ENCODE data around the gene ZC3H10.
A peak's percentile ranks its signal among the peaks of the same experiment; 100 is the strongest.

The ZC3H10 gene

DNA sequence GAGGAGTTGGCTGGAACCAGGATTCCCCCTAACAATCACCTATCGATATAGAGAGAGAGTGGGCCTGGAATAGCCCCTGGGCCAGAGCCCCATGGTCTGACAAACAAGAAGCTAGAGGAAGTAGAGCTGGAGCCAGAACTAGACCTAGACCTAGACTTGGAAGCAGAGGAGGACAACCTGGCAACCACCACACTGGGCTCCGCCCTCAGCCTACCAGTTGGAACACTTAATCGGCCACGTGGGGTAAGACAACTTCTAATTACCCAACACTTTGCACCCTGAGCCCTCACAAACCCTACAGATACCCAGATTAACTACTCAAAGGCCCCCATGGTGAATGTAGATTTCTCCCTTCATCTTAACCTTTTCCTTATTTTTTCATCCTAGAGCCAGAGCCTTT lies 18.3 kb upstream of the ZC3H10 start:
- DNase-seq (ENCODE audit: insufficient read length, low spot score) (no peak), FAIRE-seq (no peak)
- TF ChIP-seq POLR2A (IDR thresholded peaks at IDR 0.05; ENCODE audit: low read depth, low read length) (no peak), PAX5 (IDR thresholded peaks at IDR 0.05; ENCODE audit: insufficient read depth, low read length, severe bottlenecking) (no peak), SPI1 (IDR thresholded peaks at IDR 0.05; ENCODE audit: low read depth, low read length) (no peak), POLR2AphosphoS5 (IDR thresholded peaks at IDR 0.05; ENCODE audit: low read depth, low read length) (no peak), POU2F2 (IDR thresholded peaks at IDR 0.05; ENCODE audit: low read depth, low read length) (no peak), TAF1 (IDR thresholded peaks at IDR 0.05; ENCODE audit: low read depth, low read length) (no peak)

DNA sequence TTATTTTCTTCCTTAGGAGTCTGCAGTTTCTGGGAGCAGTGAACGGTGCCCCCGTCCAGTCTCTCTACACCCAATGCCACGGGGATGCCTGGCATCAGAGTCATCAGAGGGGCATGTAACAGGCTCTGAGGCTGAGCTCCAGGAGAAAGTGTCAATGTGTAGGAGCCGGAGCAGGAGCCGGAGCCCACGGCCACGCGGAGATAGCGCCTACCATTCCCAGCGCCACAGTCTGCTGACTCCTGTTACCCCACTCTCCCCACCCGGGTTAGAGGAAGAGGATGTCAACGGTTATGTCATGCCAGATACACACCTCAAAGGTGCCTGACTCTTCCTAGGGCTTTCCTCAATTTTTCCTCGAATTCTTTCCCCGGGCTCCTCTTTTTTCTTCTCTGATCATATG lies 17.0 kb upstream of the ZC3H10 start:
- no peak for TF ChIP-seq TAF1 (IDR thresholded peaks at IDR 0.05; ENCODE audit: low read depth, low read length)
- TF ChIP-seq POLR2AphosphoS5 (IDR thresholded peaks at IDR 0.05; ENCODE audit: low read depth, low read length) = no peak
- no peak for TF ChIP-seq POLR2A (IDR thresholded peaks at IDR 0.05; ENCODE audit: low read depth, low read length)
- no peak for TF ChIP-seq PAX5 (IDR thresholded peaks at IDR 0.05; ENCODE audit: insufficient read depth, low read length, severe bottlenecking)
- no peak for TF ChIP-seq POU2F2 (IDR thresholded peaks at IDR 0.05; ENCODE audit: low read depth, low read length)
- no peak for TF ChIP-seq SPI1 (IDR thresholded peaks at IDR 0.05; ENCODE audit: low read depth, low read length)
- FAIRE-seq = no peak
- no peak for DNase-seq (ENCODE audit: insufficient read length, low spot score)

DNA sequence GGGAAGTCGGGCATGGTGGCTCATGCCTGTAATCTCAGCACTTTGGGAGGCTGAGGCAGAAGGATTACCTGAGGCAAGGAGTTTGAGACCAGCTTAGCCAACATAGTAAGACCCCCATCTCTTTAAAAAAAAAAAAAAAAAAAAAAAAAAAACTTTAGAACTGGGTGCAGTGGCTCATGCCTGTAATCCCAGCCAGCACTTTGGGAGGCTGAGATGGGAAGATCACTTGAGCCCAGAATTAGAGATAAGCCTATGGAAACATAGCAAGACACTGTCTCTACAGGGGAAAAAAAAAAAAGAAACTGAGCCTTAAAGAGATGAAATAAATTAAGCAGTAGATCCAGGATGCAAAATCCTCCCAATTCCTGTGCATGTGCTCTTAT lies 15.4 kb upstream of the ZC3H10 start:
- DNase-seq (ENCODE audit: insufficient read length, low spot score) (no peak), FAIRE-seq (no peak)

DNA sequence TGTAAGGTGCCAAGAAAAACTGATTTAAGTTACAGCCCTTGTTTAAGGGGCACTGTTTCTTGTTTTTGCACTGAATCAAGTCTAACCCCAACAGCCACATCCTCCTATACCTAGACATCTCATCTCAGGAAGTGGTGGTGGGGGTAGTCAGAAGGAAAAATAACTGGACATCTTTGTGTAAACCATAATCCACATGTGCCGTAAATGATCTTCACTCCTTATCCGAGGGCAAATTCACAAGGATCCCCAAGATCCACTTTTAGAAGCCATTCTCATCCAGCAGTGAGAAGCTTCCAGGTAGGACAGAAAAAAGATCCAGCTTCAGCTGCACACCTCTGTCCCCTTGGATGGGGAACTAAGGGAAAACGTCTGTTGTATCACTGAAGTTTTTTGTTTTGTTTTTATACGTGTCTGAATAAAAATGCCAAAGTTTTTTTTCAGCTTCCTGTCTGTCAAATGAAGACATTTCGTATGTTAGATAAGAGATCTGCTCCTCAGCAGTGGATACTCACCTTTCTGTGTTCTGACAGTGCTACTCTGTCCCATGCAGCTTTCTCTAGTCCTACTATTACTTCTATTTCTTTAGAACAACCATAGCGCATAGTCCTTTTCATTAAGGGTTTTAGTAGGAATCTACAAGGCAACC lies 14.9 kb upstream of the ZC3H10 start:
- no peak for DNase-seq (ENCODE audit: insufficient read length, low spot score)
- FAIRE-seq = no peak
- TF ChIP-seq TAF1 (IDR thresholded peaks at IDR 0.05; ENCODE audit: low read depth, low read length) (no peak), POLR2AphosphoS5 (IDR thresholded peaks at IDR 0.05; ENCODE audit: low read depth, low read length) (no peak), POU2F2 (IDR thresholded peaks at IDR 0.05; ENCODE audit: low read depth, low read length) (no peak), SPI1 (IDR thresholded peaks at IDR 0.05; ENCODE audit: low read depth, low read length) (no peak), PAX5 (IDR thresholded peaks at IDR 0.05; ENCODE audit: insufficient read depth, low read length, severe bottlenecking) (no peak), POLR2A (IDR thresholded peaks at IDR 0.05; ENCODE audit: low read depth, low read length) (no peak)

More for the DNA sequence above, 15.4 kb upstream of the ZC3H10 start:
- no peak for TF ChIP-seq POLR2AphosphoS5 (IDR thresholded peaks at IDR 0.05; ENCODE audit: low read depth, low read length)

DNA sequence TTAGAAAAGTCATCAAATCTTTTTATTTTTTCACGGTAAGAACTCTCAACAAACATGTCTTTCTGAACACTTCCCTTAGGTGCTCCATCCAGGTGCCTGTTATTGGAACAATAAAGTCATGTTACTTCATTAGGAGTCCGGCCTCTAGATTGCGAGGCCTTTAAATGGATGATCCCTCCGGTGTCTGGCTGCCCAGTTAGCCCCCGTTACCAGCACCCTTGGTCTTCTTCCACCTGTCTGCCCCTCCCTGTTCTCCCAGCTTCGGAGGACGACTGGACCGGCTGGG lies 14.3 kb upstream of the ZC3H10 start:
- TF ChIP-seq POLR2A (IDR thresholded peaks at IDR 0.05; ENCODE audit: low read depth, low read length) (no peak), POLR2AphosphoS5 (IDR thresholded peaks at IDR 0.05; ENCODE audit: low read depth, low read length) (no peak), PAX5 (IDR thresholded peaks at IDR 0.05; ENCODE audit: insufficient read depth, low read length, severe bottlenecking) (no peak), SPI1 (IDR thresholded peaks at IDR 0.05; ENCODE audit: low read depth, low read length) (no peak), TAF1 (IDR thresholded peaks at IDR 0.05; ENCODE audit: low read depth, low read length) (no peak), POU2F2 (IDR thresholded peaks at IDR 0.05; ENCODE audit: low read depth, low read length) (no peak)
- no peak for DNase-seq (ENCODE audit: insufficient read length, low spot score)
- FAIRE-seq = no peak

DNA sequence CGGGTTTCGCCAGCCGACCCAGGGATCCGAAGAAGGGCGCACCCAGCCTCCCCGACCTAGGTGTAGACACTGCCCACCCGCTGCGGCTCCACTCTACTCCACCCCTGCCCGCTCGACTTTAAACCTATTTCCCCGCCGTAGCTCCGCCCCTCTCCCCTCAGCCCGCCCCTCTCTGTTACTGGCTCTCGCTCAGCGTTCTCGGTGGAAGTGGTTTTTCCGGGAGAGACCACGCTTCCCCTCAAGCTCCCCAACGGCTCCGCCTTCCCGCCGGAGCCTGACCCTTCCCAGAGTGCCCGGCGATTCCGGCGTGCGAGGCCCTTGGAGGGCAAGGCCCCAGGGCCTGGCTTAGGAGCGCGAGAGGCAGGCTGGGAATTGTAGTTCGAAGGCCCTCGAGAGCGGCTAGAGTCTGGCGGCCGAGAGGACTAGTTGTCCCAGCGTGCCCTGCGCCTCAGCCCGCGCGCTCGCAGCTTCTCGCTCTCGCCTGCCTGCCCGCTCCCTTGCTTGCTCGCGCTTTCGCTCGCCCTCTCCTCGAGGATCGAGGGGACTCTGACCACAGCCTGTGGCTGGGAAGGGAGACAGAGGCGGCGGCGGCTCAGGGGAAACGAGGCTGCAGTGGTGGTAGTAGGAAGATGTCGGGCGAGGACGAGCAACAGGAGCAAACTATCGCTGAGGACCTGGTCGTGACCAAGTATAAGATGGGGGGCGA lies 13.8 kb upstream of the ZC3H10 start, which contains the start of gene PA2G4:
PA2G4 (plus strand) TSS at position 451 of the 706 bp plus-strand sequence; CDS start at position 630, 179 bp downstream.
- TF ChIP-seq TAF1 (IDR thresholded peaks at IDR 0.05; ENCODE audit: low read depth, low read length) (no peak), SPI1 (IDR thresholded peaks at IDR 0.05; ENCODE audit: low read depth, low read length) (peak; percentile 36; the same call in 1 of the 2 replicates), POU2F2 (IDR thresholded peaks at IDR 0.05; ENCODE audit: low read depth, low read length) (0 out of 2 replicates have a peak, but pooled peaks have one; percentile 37), PAX5 (IDR thresholded peaks at IDR 0.05; ENCODE audit: insufficient read depth, low read length, severe bottlenecking) (peak; percentile 3), POLR2A (IDR thresholded peaks at IDR 0.05; ENCODE audit: low read depth, low read length) (peak; percentile 67; the same call in 1 of the 2 replicates), POLR2AphosphoS5 (IDR thresholded peaks at IDR 0.05; ENCODE audit: low read depth, low read length) (peak; percentile 72; the same call in 1 of the 2 replicates)
- peak; percentile 97 for DNase-seq (ENCODE audit: insufficient read length, low spot score)
- peak; percentile 95 for FAIRE-seq

DNA sequence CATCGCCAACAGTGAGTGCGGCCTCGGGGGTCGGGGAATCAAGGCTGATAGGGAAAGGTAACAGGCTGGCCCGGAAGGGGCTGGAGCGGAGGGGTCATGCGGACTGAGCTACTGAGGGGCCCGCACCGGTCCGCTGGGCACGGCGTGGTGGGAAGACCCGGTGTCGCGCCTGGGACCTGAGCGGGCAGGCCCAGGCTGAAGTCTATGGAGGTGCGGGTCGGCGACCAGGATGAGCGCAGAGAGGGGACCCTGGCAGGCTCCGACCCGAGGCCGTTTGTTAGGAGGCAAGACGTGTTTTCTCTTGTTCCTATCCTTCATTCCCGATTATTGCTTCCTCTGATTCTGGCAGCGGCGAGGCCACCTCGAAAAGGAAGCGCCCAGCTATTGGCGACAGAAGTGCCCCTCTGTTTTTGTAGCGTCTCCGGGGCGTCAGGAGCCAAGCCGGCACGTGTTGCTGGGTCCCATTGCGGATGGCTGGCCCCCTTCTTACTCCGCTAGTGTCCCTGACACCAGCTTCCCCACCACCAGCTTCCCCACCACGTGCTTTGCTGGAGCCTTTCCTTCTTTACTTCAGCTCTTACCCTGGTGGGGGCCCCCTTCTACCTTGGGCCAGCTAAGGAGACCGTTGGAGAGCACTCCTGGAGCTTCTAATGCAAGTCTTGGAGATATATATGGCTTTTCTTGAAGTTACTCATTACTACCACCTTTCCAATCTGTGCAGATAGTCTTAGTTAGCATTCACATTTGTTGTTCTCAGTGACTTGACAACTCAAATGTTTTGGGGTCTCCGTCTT lies 13.1 kb upstream of the ZC3H10 start:
- FAIRE-seq (no peak), DNase-seq (ENCODE audit: insufficient read length, low spot score) (no peak)
- TF ChIP-seq POLR2A (IDR thresholded peaks at IDR 0.05; ENCODE audit: low read depth, low read length) (no peak), SPI1 (IDR thresholded peaks at IDR 0.05; ENCODE audit: low read depth, low read length) (no peak), PAX5 (IDR thresholded peaks at IDR 0.05; ENCODE audit: insufficient read depth, low read length, severe bottlenecking) (peak; percentile 76)

DNA sequence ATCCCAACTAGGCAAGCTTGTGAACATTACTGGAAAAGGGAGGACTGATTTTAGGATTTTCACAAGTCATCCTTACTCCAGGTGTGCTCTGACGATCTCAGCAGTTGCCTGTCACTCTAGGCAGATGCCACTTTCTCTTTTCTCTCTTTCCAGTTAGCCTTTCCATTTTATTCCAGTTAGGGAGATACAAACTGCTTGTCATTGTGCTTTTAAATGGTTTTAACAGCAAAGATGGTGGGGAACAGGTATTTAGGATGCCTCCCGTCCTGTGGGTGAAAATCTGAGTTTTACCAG lies 12.5 kb upstream of the ZC3H10 start:
- TF ChIP-seq PAX5 (IDR thresholded peaks at IDR 0.05; ENCODE audit: insufficient read depth, low read length, severe bottlenecking) = no peak
- TF ChIP-seq TAF1 (IDR thresholded peaks at IDR 0.05; ENCODE audit: low read depth, low read length) = no peak
- TF ChIP-seq POLR2AphosphoS5 (IDR thresholded peaks at IDR 0.05; ENCODE audit: low read depth, low read length) = no peak
- TF ChIP-seq SPI1 (IDR thresholded peaks at IDR 0.05; ENCODE audit: low read depth, low read length) = no peak
- TF ChIP-seq POLR2A (IDR thresholded peaks at IDR 0.05; ENCODE audit: low read depth, low read length) = no peak
- no peak for TF ChIP-seq POU2F2 (IDR thresholded peaks at IDR 0.05; ENCODE audit: low read depth, low read length)
- peak; percentile 51 for FAIRE-seq

DNA sequence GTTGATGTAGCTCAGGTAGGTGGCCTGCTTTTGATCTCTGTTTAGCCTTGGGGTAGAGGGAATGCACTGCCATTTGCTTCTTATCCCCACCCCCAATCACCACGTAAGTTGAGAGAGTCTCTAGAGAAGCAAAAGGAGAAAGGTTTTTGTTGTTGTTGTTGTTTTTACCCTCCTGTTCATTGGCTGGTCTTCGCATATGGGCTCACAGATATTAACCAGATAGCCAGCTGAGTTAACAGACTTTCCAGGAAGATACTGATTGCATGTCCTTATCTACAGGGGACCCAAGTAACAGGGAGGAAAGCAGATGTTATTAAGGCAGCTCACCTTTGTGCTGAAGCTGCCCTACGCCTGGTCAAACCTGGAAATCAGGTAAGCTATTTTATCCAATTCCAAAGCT lies 10.8 kb upstream of the ZC3H10 start:
- DNase-seq (ENCODE audit: insufficient read length, low spot score) = no peak
- TF ChIP-seq SPI1 (IDR thresholded peaks at IDR 0.05; ENCODE audit: low read depth, low read length) = no peak
- TF ChIP-seq POLR2AphosphoS5 (IDR thresholded peaks at IDR 0.05; ENCODE audit: low read depth, low read length) = no peak
- TF ChIP-seq PAX5 (IDR thresholded peaks at IDR 0.05; ENCODE audit: insufficient read depth, low read length, severe bottlenecking) = no peak
- TF ChIP-seq TAF1 (IDR thresholded peaks at IDR 0.05; ENCODE audit: low read depth, low read length) = no peak
- no peak for TF ChIP-seq POLR2A (IDR thresholded peaks at IDR 0.05; ENCODE audit: low read depth, low read length)
- no peak for TF ChIP-seq POU2F2 (IDR thresholded peaks at IDR 0.05; ENCODE audit: low read depth, low read length)
- FAIRE-seq = no peak

More for the DNA sequence above, 12.5 kb upstream of the ZC3H10 start:
- DNase-seq (ENCODE audit: insufficient read length, low spot score) = no peak
